ENCODE measurements around the gene BZW2. TPM values are rescaled to one million over a fixed set of nuclear protein-coding genes. Genes with fewer than 3 reads are reported as not detected.
A peak's percentile ranks its signal among the peaks of the same experiment; 100 is the strongest.
"Not testable (repeated sequence)": the region's sequence is repeated elsewhere in the genome, so short reads cannot be mapped to it uniquely, and the experiment has no call there.

The BZW2 gene
- total RNA-seq, 1 donor from 2014 or later, result 369 TPM

GRCh38 chr7:16661924-16662323 is 15.9 kb downstream of the BZW2 start:
- ATAC-seq (peak; percentile 89), DNase-seq (ENCODE audit: missing footprints) (no peak)
- intact Hi-C loops (cut with DNase I), result loop anchor here (2.0 kb wide), 1 partner anchor 17 kb away; the partner anchor contains the start of gene ANKMY2

- intact Hi-C loops (cut with DNase I), result no loop called here
- ATAC-seq, result no peak
- no peak for DNase-seq (ENCODE audit: missing footprints)
Observed at GRCh38 chr7:16667355-16667754, 21.4 kb downstream of the BZW2 start.

- peak; percentile 89 for ATAC-seq
- intact Hi-C loops (cut with DNase I), result no loop called here
- DNase-seq (ENCODE audit: missing footprints), result peak; percentile 72
Observed at GRCh38 chr7:16668049-16668858, 22.3 kb downstream of the BZW2 start.

GRCh38 chr7:16668978-16669377 is 23.0 kb downstream of the BZW2 start:
- ATAC-seq (no peak), DNase-seq (ENCODE audit: missing footprints) (no peak)
- intact Hi-C loops (cut with DNase I), result no loop called here

GRCh38 chr7:16669581-16669980 is 23.6 kb downstream of the BZW2 start:
- intact Hi-C loops (cut with DNase I), result no loop called here
- DNase-seq (ENCODE audit: missing footprints), result no peak
- no peak for ATAC-seq

- intact Hi-C loops (cut with DNase I), result loop anchor here (5.0 kb wide), 1 partner anchor 33 kb away; no protein-coding TSS in a partner anchor
- DNase-seq (ENCODE audit: missing footprints) (no peak), ATAC-seq (no peak)
Observed at GRCh38 chr7:16670021-16670420, 24.0 kb downstream of the BZW2 start.

- ATAC-seq, result no peak
- intact Hi-C loops (cut with DNase I), result loop anchor here (5.0 kb wide), 1 partner anchor 34 kb away; no protein-coding TSS in a partner anchor
- no peak for DNase-seq (ENCODE audit: missing footprints)
Observed at GRCh38 chr7:16670731-16671344, 24.9 kb downstream of the BZW2 start.

GRCh38 chr7:16671811-16672210 is 25.8 kb downstream of the BZW2 start:
- DNase-seq (ENCODE audit: missing footprints), result no peak
- ATAC-seq, result no peak
- intact Hi-C loops (cut with DNase I), result loop anchor here (5.0 kb wide), 1 partner anchor 35 kb away; no protein-coding TSS in a partner anchor

- no peak for DNase-seq (ENCODE audit: missing footprints)
- ATAC-seq, result no peak
- intact Hi-C loops (cut with DNase I), result no loop called here
Observed at GRCh38 chr7:16675277-16675676, 29.3 kb downstream of the BZW2 start.

GRCh38 chr7:16677978-16678494 is 32.1 kb downstream of the BZW2 start:
- ATAC-seq, result no peak
- intact Hi-C loops (cut with DNase I), result no loop called here
- DNase-seq (ENCODE audit: missing footprints), result no peak

GRCh38 chr7:16678645-16679566 is 32.9 kb downstream of the BZW2 start:
- intact Hi-C loops (cut with DNase I); ATAC-seq; DNase-seq (ENCODE audit: missing footprints): not testable (repeated sequence)

GRCh38 chr7:16684935-16685334 is 39.0 kb downstream of the BZW2 start:
- no peak for DNase-seq (ENCODE audit: missing footprints)
- intact Hi-C loops (cut with DNase I), result no loop called here
- no peak for ATAC-seq

- no peak for ATAC-seq
- intact Hi-C loops (cut with DNase I), result no loop called here
- no peak for DNase-seq (ENCODE audit: missing footprints)
Observed at GRCh38 chr7:16685535-16685934, 39.6 kb downstream of the BZW2 start.

GRCh38 chr7:16688249-16688648 is 42.3 kb downstream of the BZW2 start:
- no peak for ATAC-seq
- intact Hi-C loops (cut with DNase I), result no loop called here
- no peak for DNase-seq (ENCODE audit: missing footprints)

- intact Hi-C loops (cut with DNase I), result no loop called here
- DNase-seq (ENCODE audit: missing footprints), result no peak
- no peak for ATAC-seq
Observed at GRCh38 chr7:16691241-16691640, 45.3 kb downstream of the BZW2 start.

GRCh38 chr7:16693601-16694318 is 47.8 kb downstream of the BZW2 start:
- DNase-seq (ENCODE audit: missing footprints), result no peak
- no peak for ATAC-seq
- intact Hi-C loops (cut with DNase I), result no loop called here

- intact Hi-C loops (cut with DNase I), result loop anchor here (5.0 kb wide), 1 partner anchor 222 kb away; no protein-coding TSS in a partner anchor
- DNase-seq (ENCODE audit: missing footprints) (no peak), ATAC-seq (no peak)
Observed at GRCh38 chr7:16694806-16695205, 48.8 kb downstream of the BZW2 start.

- DNase-seq (ENCODE audit: missing footprints), result no peak
- peak; percentile 51 for ATAC-seq
- intact Hi-C loops (cut with DNase I), result loop anchor here (5.0 kb wide), 1 partner anchor 222 kb away; no protein-coding TSS in a partner anchor
Observed at GRCh38 chr7:16695621-16696237, 49.7 kb downstream of the BZW2 start.

All from Right ventricle myocardium inferior (tissue), 1 donor.